Urinary bladder (tissue), 4 donors: ENCODE measurements around the gene SIRPB2. TPM values are rescaled to one million over a fixed set of nuclear protein-coding genes. Genes with fewer than 3 reads are reported as not detected.

Experiments
- DNase-seq: peaks from one replicate; pipeline ENCODE4 v3.0.0-alpha.2; 2015; ENCODE audit errors: extremely low spot score
- H3K27ac ChIP-seq: one replicate; pipeline ENCODE4 v1.5.1; 2013; ENCODE audit warnings: low read depth, mild to moderate bottlenecking, moderate library complexity
- H3K36me3 ChIP-seq: one replicate; pipeline ENCODE4 v1.6.1; 2013; ENCODE audit warnings: mild to moderate bottlenecking, moderate library complexity; ENCODE audit not compliant: insufficient read depth
- H3K4me1 ChIP-seq: one replicate; pipeline ENCODE4 v1.6.1; 2013; ENCODE audit warnings: mild to moderate bottlenecking, moderate library complexity; ENCODE audit not compliant: insufficient read depth
- H3K4me3 ChIP-seq: one replicate; pipeline ENCODE4 v1.5.1; 2013; ENCODE audit warnings: low read depth, low read length
- WGBS: extraction: QIAGEN DNeasy Blood & Tissue Kit; methylation state at CpG from one replicate; pipeline ENCODE4 v1.1.7; 2013; 5-methylcytosine and 5-hydroxymethylcytosine counted together
- polyA plus RNA-seq: library from polyadenylated mRNA; stranded (reverse); fragments of 200-250 nt; gene quantifications from one replicate; pipeline ENCODE4 v1.2.3, GENCODE V29; 2013
- total RNA-seq: library from RNA; depleted of rRNA; stranded (reverse); fragments of >200 nt; gene quantifications from one replicate; pipeline ENCODE4 v1.2.3, GENCODE V29; 2014
- donor health status: healthy with polysubstance abuse.
- donor health status: healthy.

Gene SIRPB2
- total and polyA plus RNA-seq, 2 donors = 1.2 to 3.3 TPM

GRCh38 chr20:1473246-1474220 lies 17.7 kb downstream of the SIRPB2 start:
- Histone ChIP-seq H3K36me3 (no peaks in the 10 kb centered on the region), H3K4me3 (no peak overlapping the region), H3K4me1 (no peaks in the 10 kb centered on the region), H3K27ac (no peak overlapping the region)
- 83% methylated on average over 13 of the region's 13 CpGs for WGBS
- no peak for DNase-seq

GRCh38 chr20:1472556-1473245 lies 18.5 kb downstream of the SIRPB2 start:
- DNase-seq = no peak
- no peak overlapping the region for H3K27ac ChIP-seq
- H3K36me3 ChIP-seq = no peaks in the 10 kb centered on the region
- no peaks in the 10 kb centered on the region for H3K4me1 ChIP-seq
- 62% methylated on average over 9 of the region's 9 CpGs for WGBS
- H3K4me3 ChIP-seq = no peak overlapping the region

GRCh38 chr20:1471242-1471641 lies 20.0 kb downstream of the SIRPB2 start:
- no peaks in the 10 kb centered on the region for H3K4me1 ChIP-seq
- H3K27ac ChIP-seq = no peak overlapping the region
- H3K36me3 ChIP-seq = no peaks in the 10 kb centered on the region
- WGBS = 92% methylated on average over 2 of the region's 2 CpGs
- DNase-seq = no peak
- no peak overlapping the region for H3K4me3 ChIP-seq

DNA sequence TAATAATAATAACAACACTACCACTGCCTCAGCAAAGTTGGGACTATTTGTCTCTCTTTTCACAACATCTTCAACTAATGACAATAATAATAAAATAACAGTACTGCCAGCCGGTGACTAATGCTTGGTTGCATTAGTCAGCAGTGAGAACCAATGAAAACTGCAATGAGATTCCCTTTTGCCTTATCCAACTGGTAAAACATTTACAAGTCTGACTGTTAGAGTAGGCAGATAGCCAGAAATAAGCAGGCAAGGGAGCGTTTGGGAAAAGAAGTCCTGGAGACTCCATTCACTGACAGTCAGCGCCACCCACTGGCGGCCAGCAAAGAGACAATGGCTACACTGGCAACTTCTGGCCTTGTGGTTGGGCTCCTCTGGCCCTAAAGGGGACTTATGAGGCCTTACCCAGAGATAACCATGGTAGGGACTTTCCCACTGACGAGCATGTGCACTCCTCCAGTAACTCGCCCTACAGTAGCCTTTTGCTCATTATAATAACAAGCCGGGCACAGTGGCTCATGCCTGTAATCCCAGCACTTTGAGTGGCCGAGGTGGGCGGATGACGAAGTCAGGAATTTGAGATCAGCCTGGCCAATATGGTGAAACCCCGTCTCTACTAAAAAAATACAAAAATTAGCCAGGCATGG lies 21.2 kb downstream of the SIRPB2 start:
- peak; percentile 71 for DNase-seq
- Histone ChIP-seq H3K4me1 (no peaks in the 10 kb centered on the region), H3K27ac (no peak overlapping the region), H3K4me3 (no peak overlapping the region), H3K36me3 (no peaks in the 10 kb centered on the region)
- 31% methylated on average over 11 of the region's 11 CpGs for WGBS

DNA sequence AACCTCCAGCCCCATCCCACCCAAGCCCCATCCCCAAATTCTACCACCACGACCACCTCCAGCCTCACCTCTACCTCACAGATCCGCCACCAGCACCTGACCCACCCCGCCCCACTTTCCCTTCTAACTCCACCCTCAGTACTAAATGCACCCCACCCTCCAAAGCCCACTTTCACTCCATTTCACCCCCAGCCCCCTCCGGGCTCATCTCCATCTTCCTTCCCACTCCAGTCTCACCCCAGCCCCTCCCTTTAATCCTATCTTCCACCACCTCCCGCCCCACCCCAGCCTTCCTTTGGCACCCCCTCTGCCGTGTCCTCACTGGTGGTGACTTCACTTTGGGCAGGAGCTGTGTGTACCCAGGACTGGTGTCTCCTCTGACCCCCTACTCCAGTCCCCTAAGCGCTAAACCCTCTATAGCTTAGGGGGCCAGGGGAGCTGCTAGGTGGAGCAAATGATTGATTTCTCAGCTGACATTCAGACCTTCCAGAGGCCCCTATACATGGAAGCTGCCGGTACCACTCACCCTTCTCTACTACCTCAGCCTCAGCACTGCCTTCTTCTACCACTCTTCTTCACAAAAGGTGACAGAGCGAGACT lies 21.8 kb downstream of the SIRPB2 start:
- Histone ChIP-seq H3K4me1 (no peaks in the 10 kb centered on the region), H3K4me3 (no peak overlapping the region), H3K27ac (no peak overlapping the region), H3K36me3 (no peaks in the 10 kb centered on the region)
- no peak for DNase-seq
- 73% methylated on average over 9 of the region's 9 CpGs for WGBS

- no peak overlapping the region for H3K4me3 ChIP-seq
- H3K27ac ChIP-seq = no peak overlapping the region
- no peaks in the 10 kb centered on the region for H3K4me1 ChIP-seq
- no peak for DNase-seq
- 75% methylated on average over 7 of the region's 7 CpGs for WGBS
- no peaks in the 10 kb centered on the region for H3K36me3 ChIP-seq
Measured at GRCh38 chr20:1468117-1468624, 23.0 kb downstream of the SIRPB2 start.

GRCh38 chr20:1467355-1468116 lies 23.7 kb downstream of the SIRPB2 start:
- H3K36me3 ChIP-seq = no peaks in the 10 kb centered on the region
- H3K27ac ChIP-seq = peak overlapping the region; percentile 30
- WGBS = 59% methylated on average over 22 of the region's 22 CpGs
- H3K4me1 ChIP-seq = no peaks in the 10 kb centered on the region
- peak; percentile 23 for DNase-seq
- no peak overlapping the region for H3K4me3 ChIP-seq

DNA sequence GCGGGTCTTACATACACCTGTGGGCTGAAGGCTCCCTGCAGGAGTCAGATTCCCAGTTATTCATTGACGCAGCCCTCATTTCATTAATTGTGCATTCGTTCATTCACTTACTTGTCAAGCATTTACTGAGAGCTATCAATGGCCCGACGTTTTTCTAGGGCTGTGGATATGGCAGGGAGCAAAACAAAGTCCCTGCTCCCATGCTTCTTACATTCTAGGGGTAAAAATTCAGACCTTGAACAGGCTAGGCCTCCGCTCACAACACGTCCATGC lies 24.2 kb downstream of the SIRPB2 start:
- Histone ChIP-seq H3K4me3 (peak overlapping the region; percentile 92), H3K36me3 (no peaks in the 10 kb centered on the region), H3K27ac (no peak overlapping the region), H3K4me1 (no peaks in the 10 kb centered on the region)
- no peak for DNase-seq
- WGBS = 6% methylated on average over 7 of the region's 7 CpGs

DNA sequence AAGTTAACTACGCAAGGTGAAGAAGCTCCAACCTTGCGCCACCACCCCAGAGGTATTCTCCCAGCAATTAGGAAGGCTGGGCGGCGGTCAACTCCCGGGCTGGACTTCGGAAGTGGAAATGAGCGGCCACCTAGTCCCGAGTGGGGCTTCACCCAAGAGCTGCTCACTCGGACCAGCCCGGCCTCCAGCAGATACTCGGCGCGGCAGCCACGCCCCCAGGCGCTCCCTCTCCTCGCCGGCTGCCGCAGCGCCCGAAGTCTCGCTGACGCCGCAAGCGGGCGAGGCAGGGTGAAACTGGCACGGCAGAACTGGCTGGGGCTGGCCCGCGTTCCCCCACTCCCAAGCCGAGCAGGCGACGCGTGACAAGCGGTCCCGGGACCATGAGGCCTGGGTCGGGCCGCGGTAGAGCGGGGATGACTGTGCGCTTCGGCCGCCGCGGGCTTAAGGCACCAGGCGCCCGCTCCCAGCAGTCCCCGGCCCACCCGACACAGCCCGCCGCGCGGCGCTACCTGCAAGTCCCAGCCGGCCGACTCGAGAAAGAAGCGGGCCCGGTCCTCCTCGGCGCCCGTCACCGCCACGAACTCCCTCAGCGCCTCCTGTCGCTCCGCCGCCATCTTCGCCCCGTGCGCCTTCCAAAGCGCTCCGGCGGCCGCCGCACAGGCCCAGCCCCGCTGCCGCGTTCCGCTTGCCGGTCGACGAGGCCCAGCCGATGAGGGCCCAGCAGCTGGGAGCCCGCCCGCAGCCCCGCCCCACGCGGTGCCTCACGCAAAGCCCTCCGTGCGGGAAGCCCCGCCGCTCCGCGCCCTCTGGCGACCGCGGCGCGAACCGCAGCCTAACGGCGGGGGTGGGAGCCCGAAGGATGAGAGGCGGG lies 24.8 kb downstream of the SIRPB2 start, which contains the start of gene NSFL1C:
Gene NSFL1C (minus strand): TSS at position 639 of the 871 bp plus-strand sequence. CDS start 25 bp downstream, at position 614.
- under 1% methylated on average over 104 of the region's 104 CpGs for WGBS
- Histone ChIP-seq H3K27ac (peak within 1 kb of the TSS; percentile 63), H3K4me3 (peak within 1 kb of the TSS; percentile 92), H3K36me3 (no peaks in the 10 kb centered on the region), H3K4me1 (no peaks in the 10 kb centered on the region)
- DNase-seq = peak; percentile 48

- WGBS = 40% methylated on average over 12 of the region's 12 CpGs
- no peaks in the 10 kb centered on the region for H3K4me1 ChIP-seq
Measured at GRCh38 chr20:1465470-1466210, 25.6 kb downstream of the SIRPB2 start.

GRCh38 chr20:1463971-1464570 lies 27.1 kb downstream of the SIRPB2 start:
- DNase-seq = no peak
- Histone ChIP-seq H3K4me1 (no peaks in the 10 kb centered on the region), H3K4me3 (no peak overlapping the region), H3K27ac (no peak overlapping the region), H3K36me3 (no peaks in the 10 kb centered on the region)
- WGBS = 94% methylated on average over 9 of the region's 9 CpGs

More at GRCh38 chr20:1465470-1466210, 25.6 kb downstream of the SIRPB2 start:
- Histone ChIP-seq H3K36me3 (no peaks in the 10 kb centered on the region), H3K27ac (no peak overlapping the region), H3K4me3 (peak overlapping the region; percentile 92)
- DNase-seq = no peak
